Fibroblast of the aortic adventitia (primary cell): ENCODE data around the gene PTH2. TPM values are rescaled to one million over a fixed set of nuclear protein-coding genes. Genes with fewer than 3 reads are reported as not detected.
"Not testable (repeated sequence)": the region's sequence is repeated elsewhere in the genome, so short reads cannot be mapped to it uniquely, and the experiment has no call there.

Source experiments
- DNase-seq: peaks from one replicate; pipeline ENCODE4 v3.0.0-alpha.2; 2010; ENCODE audit warnings: low read depth
- H3K4me3 ChIP-seq: 2 replicates; pipeline ENCODE4 v1.5.1; 2011; ENCODE audit warnings: low read depth, mild to moderate bottlenecking, control low read depth, low read length, moderate library complexity
- total RNA-seq: library from RNA; depleted of rRNA; stranded (reverse); fragments of >200 nt; gene quantifications from 2 replicates; pipeline ENCODE4 v1.2.3, GENCODE V29; 2012; ENCODE audit warnings: low replicate concordance
- TF ChIP-seq, protein P1 (sequence below): IDR thresholded peaks from 2 replicates; pipeline ENCODE4 v1.5.1; 2011; ENCODE audit warnings: mild to moderate bottlenecking, low read length, control low read depth, inconsistent platforms; ENCODE audit not compliant: insufficient read depth

PTH2 gene
- total RNA-seq, 1 donor = not detected

DNA sequence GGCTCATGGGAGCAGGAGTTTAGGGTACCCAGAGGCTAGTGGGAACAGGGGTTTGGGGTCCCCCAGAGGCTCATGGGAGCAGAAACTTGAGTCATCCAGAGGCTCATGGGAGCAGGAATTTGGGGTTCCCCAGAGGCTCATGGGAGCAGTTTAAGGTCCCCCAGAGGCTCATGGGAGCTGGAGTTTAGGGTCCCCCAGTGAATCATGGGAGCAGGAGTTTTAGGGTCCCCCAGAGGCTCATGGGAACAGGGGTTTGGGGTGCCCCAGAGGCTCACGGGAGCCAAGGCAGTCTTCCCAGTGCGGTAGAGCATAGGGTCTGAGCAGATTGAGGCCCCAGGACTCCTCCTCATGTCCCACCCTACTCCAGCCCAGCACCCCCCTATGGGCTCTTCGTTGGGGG is 42.1 kb upstream of the PTH2 start:
- no peak overlapping the region for H3K4me3 ChIP-seq
- no peak for DNase-seq
- TF ChIP-seq, protein P1, sequence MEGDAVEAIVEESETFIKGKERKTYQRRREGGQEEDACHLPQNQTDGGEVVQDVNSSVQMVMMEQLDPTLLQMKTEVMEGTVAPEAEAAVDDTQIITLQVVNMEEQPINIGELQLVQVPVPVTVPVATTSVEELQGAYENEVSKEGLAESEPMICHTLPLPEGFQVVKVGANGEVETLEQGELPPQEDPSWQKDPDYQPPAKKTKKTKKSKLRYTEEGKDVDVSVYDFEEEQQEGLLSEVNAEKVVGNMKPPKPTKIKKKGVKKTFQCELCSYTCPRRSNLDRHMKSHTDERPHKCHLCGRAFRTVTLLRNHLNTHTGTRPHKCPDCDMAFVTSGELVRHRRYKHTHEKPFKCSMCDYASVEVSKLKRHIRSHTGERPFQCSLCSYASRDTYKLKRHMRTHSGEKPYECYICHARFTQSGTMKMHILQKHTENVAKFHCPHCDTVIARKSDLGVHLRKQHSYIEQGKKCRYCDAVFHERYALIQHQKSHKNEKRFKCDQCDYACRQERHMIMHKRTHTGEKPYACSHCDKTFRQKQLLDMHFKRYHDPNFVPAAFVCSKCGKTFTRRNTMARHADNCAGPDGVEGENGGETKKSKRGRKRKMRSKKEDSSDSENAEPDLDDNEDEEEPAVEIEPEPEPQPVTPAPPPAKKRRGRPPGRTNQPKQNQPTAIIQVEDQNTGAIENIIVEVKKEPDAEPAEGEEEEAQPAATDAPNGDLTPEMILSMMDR = no peak

DNA sequence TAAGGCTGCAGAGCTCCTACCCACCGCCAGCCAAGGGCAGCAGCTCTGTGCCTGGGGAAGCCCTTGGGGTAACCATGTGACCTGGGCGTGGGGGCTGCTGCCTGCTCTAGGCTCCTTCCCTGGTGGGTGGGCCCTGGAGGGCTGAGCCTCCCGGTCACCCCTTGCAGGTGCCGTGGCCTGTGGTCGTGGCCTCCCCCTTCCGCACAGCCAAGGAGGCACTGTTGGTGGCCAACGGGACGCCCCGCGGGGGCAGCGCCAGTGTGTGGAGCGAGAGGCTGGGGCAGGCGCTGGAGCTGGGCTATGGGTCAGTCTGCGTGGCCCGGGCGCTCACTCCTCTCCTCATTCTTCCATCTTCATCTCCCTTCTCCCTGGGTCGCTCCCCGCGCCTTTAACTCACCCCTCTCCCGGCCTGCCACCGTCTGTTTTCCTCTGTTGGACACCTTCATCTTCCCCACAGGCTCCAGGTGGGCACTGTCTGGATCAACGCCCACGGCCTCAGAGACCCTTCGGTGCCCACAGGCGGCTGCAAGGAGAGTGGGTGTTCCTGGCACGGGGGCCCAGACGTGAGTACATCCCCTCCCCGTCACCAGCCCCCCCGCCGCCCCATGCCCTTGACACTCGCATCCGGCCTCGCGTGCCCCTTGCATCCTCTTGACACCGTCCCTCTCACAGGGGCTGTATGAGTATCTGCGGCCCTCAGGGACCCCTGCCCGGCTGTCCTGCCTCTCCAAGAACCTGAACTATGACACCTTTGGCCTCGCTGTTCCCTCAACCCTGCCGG is 40.9 kb upstream of the PTH2 start:
- TF ChIP-seq, protein P1 = no peak
- DNase-seq = no peak
- no peak overlapping the region for H3K4me3 ChIP-seq

DNA sequence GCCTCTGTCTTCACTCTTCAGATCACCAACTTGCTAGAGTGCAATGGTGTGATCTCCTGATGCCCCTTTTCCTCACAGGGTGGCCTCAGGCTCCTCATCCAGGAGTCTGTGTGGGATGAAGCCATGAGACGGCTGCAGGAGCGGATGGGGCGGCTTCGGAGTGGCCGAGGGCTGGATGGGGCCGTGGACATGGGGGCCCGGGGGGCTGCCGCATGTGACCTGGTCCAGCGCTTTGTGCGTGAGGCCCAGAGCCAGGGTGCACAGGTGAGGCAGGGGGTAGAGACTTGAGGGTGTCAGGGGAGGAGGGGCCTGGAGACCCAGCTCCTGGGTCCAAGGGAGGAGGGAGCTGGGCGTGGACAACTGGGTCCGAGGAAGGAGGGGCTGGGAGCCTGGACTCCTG is 39.3 kb upstream of the PTH2 start:
- no peak overlapping the region for H3K4me3 ChIP-seq
- TF ChIP-seq, protein P1 = no peak
- no peak for DNase-seq

DNA sequence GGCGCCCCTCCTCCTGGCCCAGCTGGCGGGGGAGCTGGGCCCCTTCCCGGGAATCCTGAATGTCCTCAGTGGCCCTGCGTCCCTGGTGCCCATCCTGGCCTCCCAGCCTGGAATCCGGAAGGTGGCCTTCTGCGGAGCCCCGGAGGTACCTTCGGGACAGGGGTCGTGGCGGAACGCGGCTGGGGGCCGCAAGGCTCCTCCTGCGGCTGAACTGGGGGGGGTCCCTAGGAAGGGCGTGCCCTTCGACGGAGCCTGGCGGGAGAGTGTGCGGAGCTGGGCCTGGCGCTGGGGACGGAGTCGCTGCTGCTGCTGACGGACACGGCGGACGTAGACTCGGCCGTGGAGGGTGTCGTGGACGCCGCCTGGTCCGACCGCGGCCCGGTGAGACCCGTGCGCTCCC is 38.4 kb upstream of the PTH2 start:
- TF ChIP-seq, protein P1 = no peak
- no peak for DNase-seq
- H3K4me3 ChIP-seq = no peak overlapping the region

DNA sequence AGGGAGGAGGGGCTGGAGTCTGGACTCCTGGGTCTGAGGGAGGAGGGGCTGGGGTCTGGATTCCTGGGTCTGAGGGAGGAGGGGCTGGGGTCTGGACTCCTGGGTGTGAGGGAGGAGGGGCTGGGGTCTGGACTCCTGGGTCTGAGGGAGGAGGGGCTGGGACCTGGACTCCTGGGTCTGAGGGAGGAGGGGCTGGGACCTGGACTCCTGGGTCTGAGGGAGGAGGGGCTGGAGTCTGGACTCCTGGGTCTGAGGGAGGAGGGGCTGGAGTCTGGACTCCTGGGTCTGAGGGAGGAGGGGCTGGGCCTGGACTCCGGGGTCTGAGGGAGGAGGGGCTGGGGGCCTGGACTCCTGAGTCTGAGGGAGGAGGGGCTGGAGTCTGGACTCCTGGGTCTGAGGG is 37.9 kb upstream of the PTH2 start:
- DNase-seq, H3K4me3 ChIP-seq: not testable (repeated sequence)

DNA sequence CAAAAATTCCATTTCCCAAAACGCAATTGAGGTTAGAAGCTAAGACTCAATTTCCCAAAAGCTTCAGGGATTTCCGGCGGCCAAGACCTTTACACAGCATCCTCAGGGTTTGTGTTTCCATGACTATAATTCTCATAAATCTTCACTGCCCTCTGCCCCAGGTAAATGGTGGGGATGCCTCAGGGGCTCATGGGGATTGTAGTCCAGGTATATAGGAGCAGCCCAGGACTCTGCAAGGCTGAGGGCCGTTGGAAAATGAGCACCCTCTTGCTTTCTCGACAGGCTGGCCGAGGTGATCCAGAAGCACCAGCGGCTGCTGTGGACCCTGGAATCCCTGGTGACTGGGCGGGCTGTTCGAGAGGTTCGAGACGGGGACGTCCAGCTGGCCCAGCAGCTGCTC is 36.1 kb upstream of the PTH2 start:
- DNase-seq = no peak
- TF ChIP-seq, protein P1 = no peak
- no peak overlapping the region for H3K4me3 ChIP-seq

DNA sequence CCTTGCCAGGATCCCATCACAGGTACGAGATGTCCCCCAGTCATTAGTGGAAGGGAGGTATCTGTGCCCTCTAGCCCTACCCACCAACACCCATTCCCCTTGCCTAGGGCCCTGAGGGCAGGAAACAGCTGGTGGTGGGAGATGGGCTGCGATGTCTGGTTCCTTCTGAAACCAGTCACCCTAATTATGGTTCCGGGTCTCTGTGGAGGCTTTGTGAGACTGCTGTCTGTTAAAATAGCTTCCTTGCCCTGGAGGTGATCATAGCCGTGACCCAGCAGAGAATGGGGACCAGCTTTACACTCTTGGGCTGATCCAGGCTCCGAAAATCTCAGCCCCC is 35.3 kb upstream of the PTH2 start:
- no peak for DNase-seq
- no peak overlapping the region for H3K4me3 ChIP-seq
- TF ChIP-seq, protein P1 = no peak
